Activated naive CD4-positive, alpha-beta T cell treated with anti-CD3 and anti-CD28 coated beads, Interleukin-2, amount 10 ng/mL, durations not matched to agents 7 days and 5 days (primary cell): ENCODE results near the gene SMIM43.
"Not testable (repeated sequence)": the region's sequence is repeated elsewhere in the genome, so short reads cannot be mapped to it uniquely, and the experiment has no call there.

Experiments
- CTCF ChIA-PET: fragments of 350-600 bp; sonication (Branson Sonifier 250); formaldehyde crosslinking; loops from one replicate; lab custom pipeline; 2021; ENCODE audit warnings: antibody characterized with exemption; lab: Charles Lee
- DNase-seq: peaks from one replicate; pipeline ENCODE4 v3.0.0-alpha.2; 2020
- H3K27ac Mint-ChIP-seq: one replicate; pipeline ENCODE4 v1.8.0; 2021; ENCODE audit warnings: mild to moderate bottlenecking, moderate library complexity, mixed read lengths
- H3K27me3 Mint-ChIP-seq: one replicate; pipeline ENCODE4 v1.8.0; 2021; ENCODE audit warnings: mild to moderate bottlenecking, mixed read lengths
- H3K36me3 Mint-ChIP-seq: one replicate; pipeline ENCODE4 v1.8.0; 2021; ENCODE audit warnings: mixed read lengths
- H3K4me1 Mint-ChIP-seq: one replicate; pipeline ENCODE4 v1.8.0; 2021; ENCODE audit warnings: mixed read lengths
- H3K4me3 Mint-ChIP-seq: one replicate; pipeline ENCODE4 v1.8.0; 2021; ENCODE audit warnings: mild to moderate bottlenecking, moderate library complexity, mixed read lengths
- H3K9me3 Mint-ChIP-seq: one replicate; pipeline ENCODE4 v1.8.0; 2021; ENCODE audit warnings: mixed read lengths

The SMIM43 gene

DNA sequence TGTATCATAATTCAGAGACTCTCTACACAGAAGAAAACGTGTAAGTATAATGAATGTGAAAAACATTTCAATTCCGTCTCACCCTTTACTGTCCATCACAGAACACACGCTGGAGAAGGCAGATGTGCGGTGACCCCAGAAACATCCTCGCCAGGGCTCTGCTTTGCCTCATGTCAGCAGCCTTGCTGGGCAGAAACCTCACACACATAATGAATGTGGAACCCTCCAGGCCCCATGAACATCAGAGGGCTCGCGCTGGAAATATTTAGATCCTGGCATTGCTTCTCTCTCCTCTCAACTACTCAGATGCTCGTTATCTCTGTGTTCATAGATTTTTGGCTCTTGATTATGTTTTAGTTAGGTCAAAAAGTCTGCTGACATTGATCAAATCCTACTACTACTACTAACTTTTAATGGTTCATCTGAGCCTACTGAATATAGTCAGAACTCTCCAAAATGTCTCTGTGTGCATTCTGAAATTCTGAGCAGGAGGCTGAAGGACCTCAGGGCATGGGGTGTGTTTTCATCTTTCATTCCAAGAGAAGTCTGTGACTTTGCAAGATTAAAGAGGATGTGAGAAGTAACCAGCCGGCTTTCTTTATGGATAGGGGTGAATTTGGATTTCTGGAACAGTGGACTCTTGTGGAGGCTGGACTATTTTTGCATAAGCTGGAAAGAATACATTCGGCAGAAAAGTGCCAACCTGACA is 27.0 kb downstream of the SMIM43 start:
- peaks cover 4% of the 10 kb centered on the region for H3K27me3 Mint-ChIP-seq
- H3K4me1 Mint-ChIP-seq: no peaks in the 10 kb centered on the region
- no peak for DNase-seq
- H3K27ac Mint-ChIP-seq: no peak overlapping the region
- no peaks in the 10 kb centered on the region for H3K9me3 Mint-ChIP-seq
- no peak overlapping the region for H3K4me3 Mint-ChIP-seq
- CTCF ChIA-PET: interaction anchor here (1.5 to 2.8 kb wide), 3 partner anchors 81 to 367 kb away, joined by 3 to 7 read pairs (median 4); no protein-coding TSS in a partner anchor
- no peaks in the 10 kb centered on the region for H3K36me3 Mint-ChIP-seq

DNA sequence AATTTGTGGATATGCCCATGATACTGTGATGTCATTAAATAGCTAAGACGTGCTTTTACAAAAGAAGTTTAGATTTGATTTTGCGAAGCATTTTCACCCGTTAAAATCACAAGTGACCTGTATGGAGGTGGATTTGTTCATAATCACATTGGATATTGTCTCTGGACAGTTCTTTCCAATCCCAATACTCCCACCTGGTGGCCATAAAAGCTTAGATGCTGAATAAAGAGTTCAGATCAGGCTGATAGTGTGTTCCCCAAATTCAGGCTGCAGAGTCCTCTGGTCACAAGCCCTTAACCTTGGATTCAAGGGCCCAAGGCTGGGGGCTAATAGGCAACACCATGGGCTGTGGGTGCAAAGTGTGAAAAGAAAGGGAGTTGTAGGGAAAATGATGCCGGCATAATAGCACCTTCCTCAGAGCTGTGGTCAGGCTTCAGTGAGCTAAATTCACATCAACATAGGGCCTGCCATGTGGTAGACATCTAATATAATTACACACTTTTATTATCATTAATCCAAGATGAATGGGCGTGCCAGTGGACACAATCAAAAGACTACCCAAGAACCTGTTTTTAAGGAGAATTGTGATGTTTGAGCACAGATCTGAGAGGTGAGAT is 28.1 kb downstream of the SMIM43 start:
- Mint-ChIP-seq H3K27me3 (peaks cover 4% of the 10 kb centered on the region), H3K4me1 (no peaks in the 10 kb centered on the region), H3K9me3 (no peaks in the 10 kb centered on the region), H3K27ac (no peak overlapping the region), H3K36me3 (no peaks in the 10 kb centered on the region), H3K4me3 (no peak overlapping the region)
- CTCF ChIA-PET: interaction anchor here (0.8 to 2.8 kb wide), 7 partner anchors 49 to 366 kb away, joined by 3 to 7 read pairs (median 3); no protein-coding TSS in a partner anchor
- DNase-seq: peak; percentile 24

DNA sequence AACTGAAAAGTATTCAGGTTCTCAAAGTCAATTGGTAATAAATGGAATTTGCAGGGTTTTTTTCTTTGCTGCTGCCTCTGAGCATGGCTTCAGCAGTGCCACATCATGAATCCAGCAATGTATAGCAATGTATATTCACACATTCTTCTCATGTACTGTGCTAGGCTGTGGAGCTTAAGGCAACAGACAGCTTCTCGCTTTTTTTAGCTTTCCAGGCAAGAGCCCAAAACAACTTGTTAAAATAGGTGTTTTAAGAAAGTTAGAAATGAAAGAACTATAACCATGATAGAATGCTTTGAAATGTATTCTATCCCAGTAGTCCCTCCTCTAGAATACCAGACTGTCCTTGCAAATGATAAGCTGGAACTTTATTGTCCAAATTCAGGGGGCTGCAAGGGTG is 30.4 kb downstream of the SMIM43 start:
- H3K36me3 Mint-ChIP-seq: no peaks in the 10 kb centered on the region
- no peak overlapping the region for H3K4me3 Mint-ChIP-seq
- no peaks in the 10 kb centered on the region for H3K4me1 Mint-ChIP-seq
- CTCF ChIA-PET: interaction anchor here (1.3 to 1.6 kb wide), 2 partner anchors 9 to 250 kb away, joined by 4 to 8 read pairs; no protein-coding TSS in a partner anchor
- peaks cover 6% of the 10 kb centered on the region for H3K27me3 Mint-ChIP-seq
- no peak for DNase-seq
- no peak overlapping the region for H3K27ac Mint-ChIP-seq
- no peaks in the 10 kb centered on the region for H3K9me3 Mint-ChIP-seq

DNA sequence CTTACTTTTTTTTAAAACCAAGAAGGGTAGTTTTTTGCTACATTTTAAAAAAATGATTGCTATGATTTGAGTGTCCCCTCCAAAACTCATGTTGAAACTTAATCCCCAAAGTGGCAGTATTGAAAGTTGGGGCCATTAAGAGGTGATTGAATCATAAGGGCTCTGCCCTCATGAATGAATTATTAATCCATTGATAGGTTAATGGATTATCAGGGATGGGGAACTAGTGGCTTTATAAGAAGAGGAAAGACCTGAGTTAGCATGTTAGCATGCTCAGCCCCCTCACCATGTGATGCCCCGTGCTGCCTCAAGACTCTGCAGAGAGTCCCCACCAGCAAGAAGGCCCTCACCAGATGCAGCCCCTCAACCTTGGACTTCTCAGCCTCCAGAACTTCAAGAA is 31.0 kb downstream of the SMIM43 start:
- Mint-ChIP-seq H3K9me3 (no peaks in the 10 kb centered on the region), H3K36me3 (no peaks in the 10 kb centered on the region), H3K27me3 (peaks cover 8% of the 10 kb centered on the region), H3K27ac (no peak overlapping the region), H3K4me1 (no peaks in the 10 kb centered on the region), H3K4me3 (no peak overlapping the region)
- DNase-seq: no peak
- CTCF ChIA-PET: no interaction called here

DNA sequence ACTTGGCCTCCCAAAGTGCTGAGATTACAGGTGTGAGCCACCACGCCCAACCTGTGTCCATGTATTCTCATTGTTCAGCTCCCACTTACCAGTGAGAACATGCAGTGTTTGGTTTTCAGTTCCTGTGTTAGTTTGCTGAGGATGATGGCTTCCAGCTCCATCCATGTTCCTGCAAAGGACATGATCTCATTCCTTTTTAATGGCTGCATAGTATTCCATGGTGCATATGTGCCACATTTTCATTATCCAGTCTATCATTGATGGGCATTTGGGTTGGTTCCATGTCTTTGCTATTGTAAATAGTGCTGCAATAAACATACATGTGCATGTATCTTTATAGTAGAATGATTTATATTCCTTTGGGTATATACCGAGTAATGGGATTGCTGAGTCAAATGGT is 35.2 kb downstream of the SMIM43 start:
- H3K4me1 Mint-ChIP-seq, DNase-seq, H3K9me3 Mint-ChIP-seq, H3K36me3 Mint-ChIP-seq, H3K27ac Mint-ChIP-seq, CTCF ChIA-PET, H3K4me3 Mint-ChIP-seq: not testable (repeated sequence)
- peaks cover 15% of the 10 kb centered on the region for H3K27me3 Mint-ChIP-seq

DNA sequence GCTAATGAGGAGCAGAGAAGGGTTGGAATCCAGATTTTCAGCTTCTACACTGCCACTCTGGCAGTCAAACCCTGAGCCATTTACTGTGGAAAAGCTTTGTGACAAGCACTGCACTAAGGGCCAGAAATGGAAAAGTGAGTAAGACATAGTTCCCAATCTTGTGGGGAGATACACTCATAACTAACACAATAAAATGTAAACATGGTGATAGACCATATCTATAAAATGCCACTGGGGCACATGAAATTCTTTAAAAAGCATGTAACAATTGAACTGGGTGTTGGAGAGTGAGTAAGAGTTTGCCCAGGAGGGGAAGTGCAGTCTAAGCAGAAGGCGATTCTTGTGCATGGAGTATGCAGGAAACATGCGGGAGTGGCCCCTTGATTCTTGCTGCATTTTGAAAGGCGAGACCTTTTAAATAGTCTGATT is 36.2 kb downstream of the SMIM43 start:
- no peak for DNase-seq
- no peaks in the 10 kb centered on the region for H3K4me1 Mint-ChIP-seq
- H3K27ac Mint-ChIP-seq: no peak overlapping the region
- CTCF ChIA-PET: interaction anchor here (0.6 kb wide), 1 partner anchor 537 kb away, joined by 3 read pairs; no protein-coding TSS in a partner anchor
- H3K9me3 Mint-ChIP-seq: no peaks in the 10 kb centered on the region
- peaks cover 15% of the 10 kb centered on the region for H3K27me3 Mint-ChIP-seq
- no peaks in the 10 kb centered on the region for H3K36me3 Mint-ChIP-seq
- no peak overlapping the region for H3K4me3 Mint-ChIP-seq

DNA sequence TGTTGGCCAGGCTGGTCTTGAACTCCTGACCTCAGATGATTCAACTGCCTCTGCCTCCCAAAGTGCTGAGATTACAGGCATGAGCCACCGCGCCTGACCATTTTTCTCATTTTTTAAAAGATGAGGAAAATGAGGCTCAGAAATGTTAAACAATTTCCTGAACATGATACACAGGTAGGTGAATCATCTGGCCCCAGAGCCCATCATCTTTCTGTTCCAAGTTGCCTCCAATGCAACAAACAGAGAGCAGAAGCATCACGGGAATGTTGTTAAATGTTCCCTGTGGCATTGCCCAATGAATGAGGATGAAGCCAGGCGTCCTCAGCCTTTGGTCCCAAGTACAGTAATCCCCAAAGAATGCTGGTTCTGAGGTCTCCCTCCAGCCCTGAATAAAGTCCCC is 36.9 kb downstream of the SMIM43 start:
- H3K36me3 Mint-ChIP-seq: no peaks in the 10 kb centered on the region
- no peak overlapping the region for H3K27ac Mint-ChIP-seq
- peaks cover 15% of the 10 kb centered on the region for H3K27me3 Mint-ChIP-seq
- no peaks in the 10 kb centered on the region for H3K9me3 Mint-ChIP-seq
- CTCF ChIA-PET: interaction anchor here (1.1 kb wide), 1 partner anchor 266 kb away, joined by 5 read pairs; no protein-coding TSS in a partner anchor
- no peak for DNase-seq
- no peaks in the 10 kb centered on the region for H3K4me1 Mint-ChIP-seq
- H3K4me3 Mint-ChIP-seq: no peak overlapping the region

DNA sequence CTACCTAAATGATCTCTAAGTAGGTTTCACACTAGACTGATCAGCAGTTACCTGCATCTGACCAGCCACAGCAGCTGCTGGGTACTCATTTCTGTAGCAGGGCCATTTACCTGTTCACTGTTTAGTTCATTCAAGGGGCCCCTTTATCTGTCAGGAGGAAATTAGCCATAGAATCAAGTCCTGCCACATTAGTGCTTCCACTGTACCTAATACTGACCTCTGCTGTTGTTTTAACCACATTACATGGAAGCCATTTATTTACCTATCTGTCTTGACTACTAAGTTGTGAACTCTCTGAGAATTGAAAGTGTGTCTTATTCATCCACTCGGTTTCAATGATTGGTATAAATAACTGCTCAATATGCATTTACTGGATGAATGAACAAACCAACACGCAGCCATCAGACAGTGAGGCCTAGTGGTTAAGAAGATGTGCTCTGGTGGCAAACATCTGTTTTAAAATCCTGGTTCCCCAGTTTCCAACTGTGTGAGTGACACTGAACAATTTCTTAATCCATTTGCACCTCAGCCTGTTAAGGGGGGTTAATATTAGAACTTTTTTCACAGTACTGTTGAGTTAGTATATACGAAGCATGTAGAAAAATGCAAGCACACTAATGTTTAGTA is 38.2 kb downstream of the SMIM43 start:
- no peaks in the 10 kb centered on the region for H3K36me3 Mint-ChIP-seq
- no peak for DNase-seq
- no peaks in the 10 kb centered on the region for H3K9me3 Mint-ChIP-seq
- CTCF ChIA-PET: interaction anchor here (0.6 to 2.5 kb wide), 4 partner anchors 8 to 264 kb away, joined by 3 to 8 read pairs (median 4); no protein-coding TSS in a partner anchor
- H3K27me3 Mint-ChIP-seq: peaks cover 11% of the 10 kb centered on the region
- H3K4me1 Mint-ChIP-seq: no peaks in the 10 kb centered on the region
- no peak overlapping the region for H3K4me3 Mint-ChIP-seq
- no peak overlapping the region for H3K27ac Mint-ChIP-seq

DNA sequence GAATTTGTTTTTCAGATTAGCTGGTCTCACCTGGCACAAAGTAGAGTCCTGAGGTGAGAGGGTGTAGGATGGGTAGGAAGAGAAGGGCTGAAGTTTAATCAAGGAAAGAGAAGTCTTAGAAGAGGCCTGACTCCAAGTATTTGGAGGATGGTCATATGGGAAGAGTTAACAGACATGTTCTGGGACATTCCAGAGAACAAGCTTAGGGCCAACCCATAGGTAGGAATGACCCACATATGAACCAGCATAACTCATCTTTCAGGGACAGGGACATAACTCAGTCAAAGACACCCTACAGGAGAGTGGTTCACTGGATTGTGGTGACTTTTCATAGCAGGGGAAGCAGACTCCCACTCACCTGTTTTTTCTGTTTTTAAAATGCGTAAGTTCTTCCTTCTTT is 40.3 kb downstream of the SMIM43 start:
- Mint-ChIP-seq H3K4me3 (no peak overlapping the region), H3K36me3 (no peaks in the 10 kb centered on the region), H3K4me1 (no peaks in the 10 kb centered on the region), H3K9me3 (no peaks in the 10 kb centered on the region), H3K27ac (no peak overlapping the region), H3K27me3 (peaks cover 10% of the 10 kb centered on the region)
- CTCF ChIA-PET: interaction anchor here (0.6 to 2.5 kb wide), 7 partner anchors 9 to 1152 kb away, joined by 3 to 8 read pairs (median 3); no protein-coding TSS in a partner anchor
- no peak for DNase-seq

DNA sequence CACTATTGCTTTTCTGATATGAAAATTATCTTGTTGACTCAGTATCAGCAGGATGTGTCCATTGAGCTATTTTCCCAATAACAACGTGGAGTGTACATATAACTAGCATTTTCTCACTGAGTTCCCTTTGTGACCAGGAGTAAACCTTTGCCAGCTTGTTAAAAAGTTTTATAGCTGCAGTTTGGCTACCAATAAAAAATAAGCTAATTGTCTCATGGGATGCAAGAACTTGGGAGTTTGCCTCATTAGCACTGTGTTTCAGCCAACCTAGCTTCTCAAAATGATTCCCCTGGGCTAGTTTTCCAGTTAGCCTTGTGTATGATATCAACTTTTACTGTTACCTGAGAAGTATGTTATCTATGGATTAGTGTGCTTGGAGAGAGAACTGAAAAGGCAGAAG is 43.3 kb downstream of the SMIM43 start:
- Mint-ChIP-seq H3K27me3 (peaks cover 13% of the 10 kb centered on the region), H3K4me1 (no peaks in the 10 kb centered on the region), H3K27ac (no peak overlapping the region), H3K9me3 (no peaks in the 10 kb centered on the region), H3K36me3 (no peaks in the 10 kb centered on the region), H3K4me3 (no peak overlapping the region)
- no peak for DNase-seq
- CTCF ChIA-PET: interaction anchor here (1.0 kb wide), 1 partner anchor 240 kb away, joined by 3 read pairs; no protein-coding TSS in a partner anchor

DNA sequence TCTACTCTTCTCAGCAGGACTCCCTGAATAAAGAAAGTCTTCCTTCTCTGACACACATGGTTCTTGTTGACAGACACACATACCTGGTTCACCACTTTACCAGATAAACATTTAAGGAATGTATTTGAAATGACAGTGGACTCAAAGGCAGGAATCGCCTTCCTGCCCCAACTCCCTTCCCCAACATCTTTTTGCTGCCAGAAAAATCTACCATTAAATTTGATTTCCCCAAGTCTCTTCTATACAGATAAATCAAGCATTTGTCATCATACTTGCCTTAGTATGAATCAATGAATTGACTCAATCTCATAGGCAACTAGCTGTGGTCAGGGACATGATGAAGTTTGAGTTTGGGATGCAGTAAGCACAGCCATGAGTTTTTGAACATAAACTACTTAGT is 44.9 kb downstream of the SMIM43 start:
- Mint-ChIP-seq H3K27me3 (peaks cover 21% of the 10 kb centered on the region), H3K27ac (no peak overlapping the region), H3K4me3 (no peak overlapping the region), H3K36me3 (no peaks in the 10 kb centered on the region), H3K9me3 (no peaks in the 10 kb centered on the region), H3K4me1 (no peaks in the 10 kb centered on the region)
- CTCF ChIA-PET: no interaction called here
- no peak for DNase-seq

DNA sequence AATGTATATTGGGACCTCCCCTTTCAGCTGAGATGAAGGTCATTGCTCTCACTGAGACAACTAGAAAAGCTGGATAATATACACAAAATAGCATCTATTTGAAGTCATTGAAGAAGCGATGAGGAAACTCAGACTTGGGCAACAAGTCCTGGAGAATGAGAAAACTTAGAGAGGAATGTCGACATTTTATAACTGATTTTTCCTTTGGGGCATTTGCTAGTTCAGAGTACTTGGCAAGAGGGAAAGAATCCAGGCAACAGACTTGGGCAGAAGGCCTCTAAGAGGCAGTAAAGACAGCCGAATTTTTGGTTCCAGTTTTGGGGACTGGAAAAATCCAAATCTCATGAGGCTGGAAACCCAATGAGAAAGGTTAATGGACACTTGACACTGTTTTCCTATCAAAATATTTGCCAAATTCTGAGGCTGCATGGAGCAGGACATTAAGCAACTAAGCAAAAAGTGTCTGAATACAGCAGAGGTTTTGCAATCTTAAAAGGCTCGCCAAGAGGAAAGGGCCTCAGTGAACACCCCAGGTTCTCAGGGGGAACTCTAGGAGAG is 47.2 kb downstream of the SMIM43 start:
- Mint-ChIP-seq H3K27me3 (peaks cover 35% of the 10 kb centered on the region), H3K4me3 (no peak overlapping the region), H3K27ac (no peak overlapping the region), H3K36me3 (no peaks in the 10 kb centered on the region), H3K9me3 (no peaks in the 10 kb centered on the region), H3K4me1 (no peaks in the 10 kb centered on the region)
- DNase-seq: no peak
- CTCF ChIA-PET: no interaction called here

DNA sequence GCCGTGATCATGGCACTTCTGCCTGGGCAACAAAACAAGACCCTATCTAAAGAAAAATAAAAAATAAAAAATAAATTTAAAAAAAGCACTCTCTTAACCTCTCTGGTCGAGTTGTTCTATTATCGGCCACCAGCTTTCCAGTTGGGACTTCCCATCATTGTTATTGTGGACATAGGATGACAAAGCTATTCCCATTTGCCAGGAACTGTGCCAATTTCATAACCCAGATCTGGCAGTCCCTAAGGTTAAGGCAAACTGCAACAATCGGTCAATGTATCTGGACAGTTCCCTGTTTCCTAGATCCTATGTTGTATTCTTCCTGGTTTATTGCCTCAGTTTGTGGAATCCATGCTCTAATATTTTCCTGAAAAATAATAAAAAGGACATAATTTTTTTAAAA is 50.4 kb downstream of the SMIM43 start:
- Mint-ChIP-seq H3K27ac (no peak overlapping the region), H3K4me3 (no peak overlapping the region), H3K4me1 (peaks cover 7% of the 10 kb centered on the region), H3K9me3 (no peaks in the 10 kb centered on the region), H3K27me3 (peaks cover 56% of the 10 kb centered on the region), H3K36me3 (no peaks in the 10 kb centered on the region)
- CTCF ChIA-PET: no interaction called here
- DNase-seq: no peak

DNA sequence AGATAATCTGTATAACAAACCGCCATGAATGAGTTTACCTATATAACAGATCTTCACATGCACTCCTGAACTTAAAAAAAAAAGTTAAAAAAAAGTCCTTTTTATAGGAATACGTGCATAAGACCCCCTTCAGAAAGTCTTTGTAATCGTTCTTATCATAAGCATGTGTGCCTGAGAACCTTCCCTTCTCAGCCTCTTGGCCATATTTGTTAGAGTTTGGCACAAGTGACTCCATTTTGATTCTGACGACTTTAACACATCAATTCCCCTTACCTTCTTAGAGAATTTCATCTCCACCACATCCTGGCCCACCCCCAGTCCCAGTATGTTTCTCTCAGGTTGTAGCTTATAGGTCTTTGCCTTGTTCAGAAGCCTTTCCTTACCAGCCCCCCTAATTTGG is 52.2 kb downstream of the SMIM43 start:
- H3K4me3 Mint-ChIP-seq: no peak overlapping the region
- DNase-seq: no peak
- H3K27me3 Mint-ChIP-seq: peaks cover 61% of the 10 kb centered on the region
- no peak overlapping the region for H3K27ac Mint-ChIP-seq
- CTCF ChIA-PET: interaction anchor here (1.2 to 1.5 kb wide), 2 partner anchors 13 to 245 kb away, joined by 4 read pairs; no protein-coding TSS in a partner anchor
- H3K9me3 Mint-ChIP-seq: no peaks in the 10 kb centered on the region
- no peaks in the 10 kb centered on the region for H3K36me3 Mint-ChIP-seq
- H3K4me1 Mint-ChIP-seq: peaks cover 7% of the 10 kb centered on the region
